Cardiac fibroblast (primary cell): ENCODE measurements around the gene PTK6.
A peak's percentile ranks its signal among the peaks of the same experiment; 100 is the strongest.

Source experiments
- DNase-seq, 2 donors: peaks; one replicate each; pipeline versions ENCODE4 v3.0.0 to v3.0.0-alpha.2; 2010; ENCODE audit warnings: low read depth in 2 of 2
- H3K4me3 ChIP-seq, 2 donors: replicated peaks in 1 of 2; 1 replicate in 1 of 2; 2 replicates in 1 of 2; pipeline ENCODE4 v1.5.1; 2011; ENCODE audit warnings: low read depth in 2 of 2, low read length in 2 of 2, mild to moderate bottlenecking in 2 of 2, moderate library complexity in 1 of 2
- TF ChIP-seq, protein P1 (sequence below): IDR thresholded peaks from one replicate; pipeline ENCODE4 v1.5.1; 2011; ENCODE audit warnings: low read depth, mild to moderate bottlenecking, low read length, inconsistent platforms

Gene PTK6

DNA sequence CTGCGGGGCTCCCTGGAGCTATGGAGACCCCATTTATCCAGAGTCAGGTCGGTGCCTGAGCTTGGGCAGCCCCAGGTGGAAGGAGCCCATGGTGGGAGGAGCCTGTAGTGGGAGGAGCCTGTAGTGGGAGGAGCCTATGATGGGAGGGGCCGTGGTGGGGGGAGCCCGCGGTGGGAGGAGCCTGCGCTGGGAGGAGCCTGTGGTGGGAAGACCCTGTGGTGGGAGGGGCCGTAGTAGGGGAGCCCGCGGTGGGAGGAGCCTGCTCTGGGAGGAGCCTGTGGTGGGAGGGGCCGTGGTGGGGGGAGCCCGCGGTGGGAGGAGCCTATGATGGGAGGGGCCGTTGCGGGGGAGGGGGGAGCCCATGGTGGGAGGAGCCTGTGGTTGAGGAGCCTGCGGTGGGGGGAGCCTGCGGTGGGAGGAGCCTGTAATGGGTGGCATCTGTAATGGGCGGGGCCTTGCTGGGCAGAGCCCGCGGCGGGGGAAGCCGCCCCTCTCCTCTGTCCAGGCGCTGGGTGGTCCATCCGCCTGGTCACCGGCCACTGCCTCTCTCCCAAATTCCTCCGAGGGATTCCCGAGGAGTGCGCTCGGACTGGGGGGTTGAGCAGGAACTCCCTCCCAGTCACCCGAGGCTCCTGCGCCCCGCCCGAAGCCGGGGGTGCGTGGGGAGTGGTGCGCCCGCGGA, 16.2 kb upstream of the PTK6 start:
- peak; percentile 89 to 90 for DNase-seq
- TF ChIP-seq, protein P1, sequence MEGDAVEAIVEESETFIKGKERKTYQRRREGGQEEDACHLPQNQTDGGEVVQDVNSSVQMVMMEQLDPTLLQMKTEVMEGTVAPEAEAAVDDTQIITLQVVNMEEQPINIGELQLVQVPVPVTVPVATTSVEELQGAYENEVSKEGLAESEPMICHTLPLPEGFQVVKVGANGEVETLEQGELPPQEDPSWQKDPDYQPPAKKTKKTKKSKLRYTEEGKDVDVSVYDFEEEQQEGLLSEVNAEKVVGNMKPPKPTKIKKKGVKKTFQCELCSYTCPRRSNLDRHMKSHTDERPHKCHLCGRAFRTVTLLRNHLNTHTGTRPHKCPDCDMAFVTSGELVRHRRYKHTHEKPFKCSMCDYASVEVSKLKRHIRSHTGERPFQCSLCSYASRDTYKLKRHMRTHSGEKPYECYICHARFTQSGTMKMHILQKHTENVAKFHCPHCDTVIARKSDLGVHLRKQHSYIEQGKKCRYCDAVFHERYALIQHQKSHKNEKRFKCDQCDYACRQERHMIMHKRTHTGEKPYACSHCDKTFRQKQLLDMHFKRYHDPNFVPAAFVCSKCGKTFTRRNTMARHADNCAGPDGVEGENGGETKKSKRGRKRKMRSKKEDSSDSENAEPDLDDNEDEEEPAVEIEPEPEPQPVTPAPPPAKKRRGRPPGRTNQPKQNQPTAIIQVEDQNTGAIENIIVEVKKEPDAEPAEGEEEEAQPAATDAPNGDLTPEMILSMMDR: no peak
- H3K4me3 ChIP-seq: peak overlapping the region; percentile 62 to 63

DNA sequence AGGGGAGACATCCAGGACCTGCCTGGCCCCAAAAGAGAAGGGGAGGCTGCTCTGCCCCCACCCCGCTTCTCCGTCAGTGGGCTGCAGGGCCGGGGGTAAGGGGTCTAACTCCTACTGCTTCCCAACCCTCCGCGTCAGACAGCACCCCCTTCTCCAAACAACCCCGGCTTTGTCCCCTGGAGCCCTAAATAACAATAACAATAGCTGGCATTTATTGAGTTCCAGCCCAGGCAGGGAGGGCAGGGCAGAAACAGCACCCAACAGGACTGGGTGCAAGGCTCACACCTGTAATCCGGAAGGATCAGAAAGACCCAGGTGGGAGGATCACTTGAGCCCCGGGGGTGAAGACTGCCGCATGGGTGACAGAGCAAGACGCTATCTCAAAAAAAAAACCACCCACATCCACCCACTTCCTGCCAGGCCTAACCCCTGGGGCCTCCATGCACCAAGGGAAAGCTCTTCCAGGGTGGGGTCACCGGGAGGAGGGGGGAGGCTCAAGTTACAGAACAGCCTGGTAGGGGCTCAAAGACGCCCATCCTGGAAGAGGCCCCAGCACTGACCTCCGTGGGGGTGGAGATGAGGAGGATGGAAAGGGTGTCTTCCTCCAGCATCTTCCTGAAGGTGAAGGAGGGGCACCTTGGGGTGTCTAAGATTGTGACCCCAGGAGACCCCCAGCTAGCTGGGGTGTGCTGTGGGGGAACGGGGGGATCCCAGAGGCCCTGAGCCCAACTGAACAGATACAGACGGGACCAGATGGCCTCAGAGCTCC, 15.5 kb upstream of the PTK6 start:
- TF ChIP-seq, protein P1: no peak
- H3K4me3 ChIP-seq: no peak overlapping the region
- no peak for DNase-seq

DNA sequence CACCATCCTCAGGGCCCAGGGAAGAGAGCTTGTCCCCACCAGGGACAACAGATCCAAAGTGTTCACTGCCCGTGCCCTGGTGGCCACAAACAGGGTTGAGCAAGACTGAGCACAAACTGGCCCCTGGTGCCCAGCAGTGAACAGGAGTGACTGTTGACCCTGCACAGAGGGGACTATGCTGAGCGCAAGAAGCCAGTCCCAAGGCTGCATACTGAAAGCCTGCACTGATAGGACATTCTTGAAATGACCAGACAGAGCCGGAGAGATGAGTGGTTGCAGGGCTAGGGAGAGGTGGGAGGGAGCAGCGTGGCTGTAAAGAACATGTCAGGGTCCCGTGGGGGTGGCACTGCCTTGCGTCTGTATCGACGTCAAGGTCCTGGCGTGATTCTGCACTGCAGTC, 13.9 kb upstream of the PTK6 start:
- TF ChIP-seq, protein P1: no peak
- DNase-seq: peak; percentile 35 to 46
- H3K4me3 ChIP-seq: no peak overlapping the region

DNA sequence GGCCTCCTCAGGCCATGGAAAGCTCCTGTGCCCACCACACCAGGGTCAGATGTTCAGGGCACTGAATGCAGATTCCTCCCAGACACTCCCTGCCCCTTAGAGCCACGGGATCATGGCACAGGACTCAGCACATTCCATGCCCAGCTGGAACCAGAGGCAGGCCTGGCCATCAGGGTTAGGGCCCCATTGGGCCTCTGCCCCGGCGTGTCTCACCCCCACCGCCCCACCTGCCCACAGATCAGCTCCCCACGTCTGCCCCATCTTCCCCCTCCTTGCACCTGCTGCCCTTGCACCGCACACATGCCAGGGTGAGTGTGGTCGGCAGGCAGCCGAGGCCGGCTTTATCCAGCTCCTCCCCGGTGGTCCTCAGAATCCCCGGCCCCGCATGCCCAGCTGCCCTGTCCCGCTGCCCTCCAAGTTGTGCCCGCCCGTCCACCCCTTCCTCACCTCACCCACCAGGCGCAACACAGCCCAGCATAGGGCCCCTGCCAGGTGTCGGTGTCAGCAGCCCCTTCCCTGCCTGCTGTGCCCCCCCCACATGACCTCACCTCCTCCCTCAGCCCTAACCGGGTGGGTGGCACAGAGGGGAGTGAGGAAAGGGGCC, 12.6 kb upstream of the PTK6 start:
- TF ChIP-seq, protein P1: no peak
- no peak for DNase-seq
- H3K4me3 ChIP-seq: no peak overlapping the region

DNA sequence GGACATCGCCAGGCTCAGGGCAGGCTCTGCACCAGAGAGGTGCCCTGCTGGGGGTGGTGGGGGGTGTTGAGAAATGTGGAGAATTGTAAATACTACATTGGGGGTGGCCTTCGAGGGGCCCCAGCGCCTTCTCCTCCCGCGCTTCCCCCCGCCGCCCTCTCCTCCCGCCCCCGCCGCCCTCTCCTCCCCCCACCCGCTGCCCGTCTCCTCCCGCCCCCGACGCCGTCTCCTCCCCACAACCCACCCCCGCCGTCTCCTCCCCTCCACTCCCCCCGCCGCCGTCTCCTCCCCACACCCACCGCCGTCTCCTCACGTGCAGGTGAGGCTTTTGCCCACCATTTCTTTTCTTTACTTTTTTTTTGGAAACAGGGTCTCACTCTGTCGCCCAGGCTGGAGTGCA, 11.8 kb upstream of the PTK6 start:
- DNase-seq: no peak
- TF ChIP-seq, protein P1: no peak
- no peak overlapping the region for H3K4me3 ChIP-seq

DNA sequence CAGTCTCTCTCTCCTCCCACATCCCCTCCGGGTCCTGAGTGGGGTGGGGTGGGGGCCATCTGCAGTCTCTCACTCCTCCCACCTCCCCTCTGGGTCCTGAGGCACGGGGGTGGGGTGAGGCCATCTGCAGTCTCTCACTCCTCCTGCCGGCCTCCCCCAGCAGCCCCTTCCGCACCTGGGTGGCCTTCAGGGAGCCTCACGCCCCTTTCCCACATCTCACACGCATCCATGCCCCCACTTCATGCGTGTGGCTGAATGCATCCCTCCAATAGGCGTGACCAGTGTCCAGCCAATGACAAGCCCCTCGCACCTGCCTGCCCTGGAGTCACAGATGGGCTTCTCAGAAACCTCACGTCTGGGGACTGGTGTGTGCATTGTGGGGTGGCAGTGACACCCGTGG, 11.4 kb upstream of the PTK6 start:
- no peak overlapping the region for H3K4me3 ChIP-seq
- no peak for DNase-seq
- TF ChIP-seq, protein P1: no peak
